Activated T-cell treated with anti-CD3 and anti-CD28 coated beads for 1 hour (primary cell): Measurements from ENCODE around the gene C19orf38.
"Not testable (repeated sequence)": the region's sequence is repeated elsewhere in the genome, so short reads cannot be mapped to it uniquely, and the experiment has no call there.

Source experiments
- DNase-seq: peaks from one replicate; pipeline ENCODE4 v3.0.0-alpha.2; 2020; ENCODE audit warnings: low read depth

Gene C19orf38

DNA sequence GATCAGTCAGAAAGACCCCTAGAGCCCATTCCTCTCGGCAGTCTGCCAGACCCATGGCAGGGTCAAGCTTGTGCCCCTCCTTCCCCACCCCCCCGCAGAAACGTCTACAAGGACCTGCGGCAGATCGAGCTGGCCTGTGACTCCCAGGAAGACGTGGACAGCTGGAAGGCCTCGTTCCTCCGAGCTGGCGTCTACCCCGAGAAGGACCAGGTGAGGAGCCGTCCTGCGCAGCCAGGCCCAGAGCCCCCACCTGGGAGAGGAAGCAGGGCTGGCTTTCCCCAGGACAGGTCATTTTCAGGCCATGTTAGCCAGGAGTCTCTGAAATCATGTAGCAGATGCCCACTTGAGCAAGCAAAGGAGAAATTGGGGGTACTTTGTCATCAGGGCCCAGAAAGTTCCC lies 24.5 kb upstream of the C19orf38 start:
- no peak for DNase-seq

DNA sequence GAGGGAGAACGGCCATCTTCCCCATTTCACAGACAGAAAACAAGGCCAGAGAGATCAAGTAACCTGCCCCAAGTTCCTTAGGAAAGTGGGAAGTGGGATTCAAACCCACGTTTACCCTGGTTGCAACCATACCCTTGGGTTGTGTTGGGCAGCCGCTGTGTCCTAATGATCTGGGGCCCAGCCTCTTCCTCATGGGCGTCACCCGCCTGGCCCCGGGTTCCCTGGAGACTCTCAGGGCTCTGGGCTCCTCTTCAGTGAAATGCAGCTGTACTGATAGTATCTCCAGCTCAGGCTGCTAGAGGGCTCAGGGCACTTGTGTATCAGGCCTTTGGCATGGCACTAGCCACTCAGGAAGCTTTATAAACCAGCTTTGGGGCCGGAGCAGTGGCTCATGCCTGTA lies 22.0 kb upstream of the C19orf38 start:
- DNase-seq, result no peak

DNA sequence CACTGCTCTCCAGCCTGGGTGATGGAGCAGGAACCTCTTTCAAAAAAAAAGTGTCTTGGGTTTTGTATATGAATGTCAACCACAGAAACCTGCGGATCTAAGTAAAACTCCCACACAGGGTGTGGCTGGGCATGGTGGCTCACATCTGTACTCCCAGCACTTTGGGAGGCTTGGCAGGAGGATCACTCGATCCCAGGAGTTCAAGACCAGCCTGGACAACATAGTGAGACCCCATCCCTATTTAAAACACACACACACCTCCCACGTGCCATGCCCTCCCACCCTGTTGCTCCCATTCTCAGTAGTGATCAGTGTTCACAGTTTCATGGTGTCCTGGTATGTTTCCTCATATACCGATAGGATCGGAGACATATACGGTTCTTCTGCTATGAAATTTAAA lies 21.4 kb upstream of the C19orf38 start:
- DNase-seq, result no peak

DNA sequence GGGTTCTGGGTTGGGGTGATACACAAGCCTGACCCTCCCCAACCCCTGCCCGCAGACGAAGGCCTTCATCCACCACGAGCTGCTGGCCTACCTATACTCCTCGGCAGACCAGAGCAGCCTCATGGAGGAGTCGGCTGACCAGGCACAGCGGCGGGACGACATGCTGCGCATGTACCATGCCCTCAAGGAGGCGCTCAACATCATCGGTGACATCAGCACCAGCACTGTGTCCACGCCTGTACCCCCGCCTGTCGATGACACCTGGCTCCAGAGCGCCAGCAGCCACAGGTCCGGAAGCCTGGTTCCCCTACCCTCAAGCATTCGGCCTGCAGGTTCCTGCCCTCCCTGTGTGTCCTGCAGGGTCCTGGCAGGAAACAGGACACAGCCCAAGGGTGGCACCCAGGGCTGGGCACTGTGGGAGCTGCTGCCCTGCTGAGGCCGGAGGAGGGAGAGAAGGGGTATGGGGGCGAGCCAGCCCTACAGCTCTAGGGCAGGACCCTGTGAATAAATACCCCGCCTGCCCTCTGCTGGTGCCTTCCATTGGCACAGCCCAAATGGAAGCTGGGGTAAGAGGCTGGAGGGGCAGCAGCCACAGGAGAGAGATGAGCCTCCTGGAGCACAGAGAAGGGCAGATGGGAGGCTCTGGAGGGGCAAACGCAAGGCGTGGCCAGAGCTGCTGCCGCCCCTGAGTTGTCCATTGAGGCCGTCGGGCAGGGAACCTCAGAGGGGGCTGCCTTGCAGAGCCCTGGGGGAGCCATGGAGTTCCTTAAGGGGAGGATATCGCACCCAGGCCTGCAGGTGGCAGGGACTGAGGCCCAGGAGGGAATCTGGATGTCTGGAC lies 19.0 kb upstream of the C19orf38 start:
- DNase-seq, result no peak

DNA sequence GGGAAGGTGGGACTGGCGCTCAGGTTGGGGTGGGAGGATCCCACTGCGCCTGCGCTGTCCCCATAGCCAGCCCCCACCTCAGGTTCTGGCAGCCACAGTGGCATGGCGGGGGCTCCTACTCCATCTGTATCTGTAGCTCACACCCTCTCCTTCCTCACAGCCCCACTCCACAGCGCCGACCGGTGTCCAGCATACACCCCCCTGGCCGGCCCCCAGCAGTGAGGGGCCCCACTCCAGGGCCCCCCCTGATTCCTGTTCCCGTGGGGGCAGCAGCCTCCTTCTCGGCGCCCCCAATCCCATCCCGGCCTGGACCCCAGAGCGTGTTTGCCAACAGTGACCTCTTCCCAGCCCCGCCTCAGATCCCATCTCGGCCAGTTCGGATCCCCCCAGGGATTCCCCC lies 18.2 kb upstream of the C19orf38 start:
- no peak for DNase-seq

DNA sequence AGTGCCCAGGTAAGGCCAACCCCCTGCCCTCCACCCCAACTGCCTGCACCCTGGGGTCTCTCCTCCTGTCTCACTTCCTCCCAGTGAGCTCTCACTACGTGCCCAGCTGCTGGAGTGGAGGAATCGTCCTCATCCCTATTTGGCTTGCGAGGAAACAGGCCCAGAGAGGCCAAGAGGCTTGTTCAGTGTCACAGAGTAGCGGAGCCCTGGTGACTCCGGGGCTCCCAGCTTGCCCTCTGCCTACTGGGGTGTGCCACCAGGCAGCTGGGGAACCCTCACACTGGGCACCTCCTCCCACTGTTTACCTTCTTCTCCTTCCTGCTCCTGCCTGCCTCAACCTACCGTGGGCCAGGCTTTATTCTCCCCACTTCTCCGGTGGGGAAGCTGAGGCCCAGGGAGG lies 17.8 kb upstream of the C19orf38 start:
- no peak for DNase-seq

DNA sequence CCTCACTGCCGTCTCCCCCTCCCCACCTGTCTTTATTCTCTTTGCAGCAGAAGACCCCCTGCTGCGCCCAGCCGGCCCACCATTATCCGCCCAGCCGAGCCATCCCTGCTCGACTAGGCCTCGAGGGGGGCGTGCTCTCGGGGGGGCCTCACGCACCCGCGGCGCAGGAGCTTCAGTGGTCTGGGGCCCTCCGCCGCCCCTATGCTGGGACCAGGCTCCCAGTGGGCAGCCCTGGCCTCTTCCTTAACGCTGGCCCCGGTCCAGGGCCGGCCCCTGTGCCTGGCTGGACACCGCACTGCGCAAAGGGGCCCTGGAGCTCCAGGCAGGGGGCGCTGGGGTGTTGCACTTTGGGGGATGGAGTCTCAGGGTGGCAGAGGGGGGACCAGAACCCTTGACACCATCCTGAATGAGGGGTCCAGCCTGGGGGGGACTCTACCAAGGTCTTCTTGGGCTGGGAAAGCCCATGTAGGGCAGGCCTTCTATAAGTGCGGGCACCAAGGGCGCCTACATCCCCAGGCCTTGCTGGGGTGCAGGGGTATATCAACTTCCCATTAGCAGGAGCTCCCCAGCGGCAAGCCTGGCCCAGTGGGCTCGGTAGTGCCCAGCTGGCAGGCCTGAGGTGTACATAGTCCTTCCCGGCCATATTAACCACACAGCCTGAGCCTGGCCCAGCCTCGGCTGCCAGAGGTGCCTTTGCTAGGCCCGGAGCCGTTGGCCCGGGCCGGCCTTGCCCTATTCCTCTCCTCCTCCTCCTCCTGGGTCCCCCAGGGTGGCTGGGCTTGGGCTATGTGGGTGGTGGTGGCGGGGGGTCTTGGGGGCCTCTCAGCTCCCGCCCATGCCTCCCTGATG lies 17.1 kb upstream of the C19orf38 start:
- DNase-seq, result no peak

DNA sequence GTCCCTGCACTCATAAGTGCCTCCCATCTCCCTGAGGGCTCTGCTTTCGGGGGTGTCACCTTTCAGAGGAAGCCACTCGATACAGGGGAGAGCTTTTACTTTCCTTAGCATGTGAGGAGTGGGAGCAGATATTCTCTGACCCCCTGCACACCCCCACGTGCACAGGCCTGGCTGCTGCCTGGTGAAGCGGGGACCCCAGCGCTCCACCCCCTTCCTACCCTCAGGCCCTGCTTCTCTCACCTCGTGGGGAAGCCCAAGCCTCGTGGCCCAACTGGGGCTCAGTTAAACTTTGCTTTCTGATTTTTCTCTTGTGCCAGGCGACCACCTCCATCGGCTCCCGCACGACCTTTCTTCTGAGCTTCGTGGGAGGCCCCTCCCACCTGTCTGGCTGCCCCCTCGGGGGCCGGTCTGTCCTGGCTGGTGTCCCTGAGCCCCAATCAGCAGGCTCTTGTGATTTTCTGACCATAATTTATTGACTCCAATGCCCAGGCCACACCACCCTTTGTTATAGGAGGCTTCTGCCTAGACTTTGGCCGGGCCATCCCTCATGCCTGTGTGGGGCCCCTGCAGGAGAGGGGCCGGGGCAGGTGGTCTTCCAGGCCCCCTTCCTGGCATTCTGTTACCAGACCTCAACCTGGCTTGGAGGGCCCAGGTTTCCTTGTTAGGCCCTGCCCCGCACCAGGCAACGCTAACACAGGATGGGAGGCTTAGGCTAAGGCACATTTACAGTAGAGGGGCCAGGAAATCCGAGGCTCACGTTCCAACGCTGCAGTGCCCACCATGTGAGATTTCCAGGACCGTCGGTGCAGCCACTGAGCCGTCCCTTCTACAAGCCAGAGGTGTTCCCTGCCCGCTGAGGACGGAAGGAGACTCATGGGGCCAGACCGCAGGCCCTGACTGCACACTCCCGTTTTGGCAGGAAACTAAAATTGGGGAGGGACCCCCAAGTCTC lies 16.0 kb upstream of the C19orf38 start:
- DNase-seq, result no peak

DNA sequence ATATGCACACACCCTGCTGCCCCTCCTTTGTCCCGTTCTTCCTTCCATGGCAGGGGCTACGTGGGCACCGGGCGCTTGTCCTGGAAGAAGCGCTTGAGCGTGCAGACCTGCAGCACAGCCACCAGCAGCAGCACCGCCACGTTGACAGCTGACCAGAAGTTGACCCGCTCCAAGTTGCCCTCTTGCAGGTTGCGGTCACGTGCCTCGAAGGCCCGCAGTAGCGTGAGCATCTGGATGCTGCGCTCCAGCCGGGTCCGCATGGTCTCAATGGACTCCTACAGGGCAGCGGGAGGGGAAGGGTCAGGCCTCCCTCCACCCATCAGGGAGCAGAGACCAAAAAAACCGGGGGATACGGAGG lies 15.3 kb upstream of the C19orf38 start:
- DNase-seq, result no peak

DNA sequence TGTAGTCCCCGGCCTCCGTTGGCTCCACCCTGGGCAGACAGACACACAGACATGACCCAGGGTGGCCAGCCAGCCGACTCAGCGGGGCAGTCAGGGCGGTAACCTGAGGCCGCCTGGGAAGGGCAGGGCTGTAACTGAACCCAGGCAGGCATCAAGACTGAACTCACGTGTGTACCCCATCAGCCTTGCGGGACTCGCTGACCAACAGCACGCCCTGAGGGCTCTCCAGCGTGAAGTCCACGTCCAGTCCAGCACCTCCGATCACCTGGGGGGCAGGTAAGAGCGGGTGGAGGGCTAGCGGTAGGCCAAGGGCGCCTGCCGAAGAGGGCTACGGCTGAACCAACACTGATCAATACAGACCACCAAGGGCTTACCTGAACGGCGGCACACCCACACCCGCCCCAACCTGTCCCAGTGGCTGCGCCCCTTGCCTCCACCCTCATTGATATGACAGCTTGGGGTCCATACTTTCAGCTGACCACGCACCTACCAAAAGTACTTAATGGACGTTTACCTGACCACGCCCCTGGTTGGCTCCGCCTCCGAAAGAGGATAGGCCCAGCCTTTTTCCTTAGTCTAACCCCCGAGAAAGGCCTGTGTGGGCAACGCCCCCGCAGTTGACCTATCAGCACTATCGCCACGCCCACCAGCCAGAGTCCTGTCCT lies 13.0 kb upstream of the C19orf38 start:
- no peak for DNase-seq

DNA sequence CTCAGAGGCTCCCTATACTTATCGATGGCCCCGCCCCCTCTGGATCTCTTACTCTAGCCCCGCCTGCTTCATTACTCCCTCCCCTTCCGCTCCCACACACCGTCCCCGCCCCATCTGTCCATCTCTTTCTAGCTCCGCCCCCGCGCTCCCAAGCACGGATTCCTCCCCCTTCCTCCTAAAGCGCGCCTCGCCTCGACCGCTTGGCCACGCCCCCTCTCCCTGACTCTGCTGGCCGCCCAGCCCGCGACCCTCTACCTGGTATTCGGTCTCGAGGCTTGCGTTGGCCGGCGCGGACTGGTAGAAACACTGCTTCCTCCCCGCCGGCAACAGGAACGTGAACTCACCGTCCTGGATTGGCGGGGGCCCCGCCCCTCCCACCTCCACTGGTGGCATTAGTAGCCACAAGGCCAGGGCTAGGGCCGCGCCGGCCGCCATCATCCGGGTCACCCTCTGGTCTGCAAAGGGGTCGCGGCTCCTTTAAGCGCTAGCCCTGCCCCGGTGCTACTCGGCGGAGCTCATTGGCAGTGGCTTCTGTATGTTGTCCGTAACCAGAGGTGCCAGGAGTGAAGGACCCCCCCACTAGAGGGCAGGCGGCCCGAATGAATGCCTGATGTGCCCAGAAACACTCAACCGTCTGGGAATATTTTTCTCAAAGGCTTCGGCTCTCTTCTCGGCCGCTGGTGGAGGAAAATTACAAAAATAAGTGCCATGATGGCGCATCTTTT lies 12.3 kb upstream of the C19orf38 start, which contains the start of gene TMED1:
TMED1 (minus strand) TSS at position 459 of the 725 bp plus-strand sequence; CDS start at position 438, 21 bp downstream.
- DNase-seq, result peak; percentile 88

DNA sequence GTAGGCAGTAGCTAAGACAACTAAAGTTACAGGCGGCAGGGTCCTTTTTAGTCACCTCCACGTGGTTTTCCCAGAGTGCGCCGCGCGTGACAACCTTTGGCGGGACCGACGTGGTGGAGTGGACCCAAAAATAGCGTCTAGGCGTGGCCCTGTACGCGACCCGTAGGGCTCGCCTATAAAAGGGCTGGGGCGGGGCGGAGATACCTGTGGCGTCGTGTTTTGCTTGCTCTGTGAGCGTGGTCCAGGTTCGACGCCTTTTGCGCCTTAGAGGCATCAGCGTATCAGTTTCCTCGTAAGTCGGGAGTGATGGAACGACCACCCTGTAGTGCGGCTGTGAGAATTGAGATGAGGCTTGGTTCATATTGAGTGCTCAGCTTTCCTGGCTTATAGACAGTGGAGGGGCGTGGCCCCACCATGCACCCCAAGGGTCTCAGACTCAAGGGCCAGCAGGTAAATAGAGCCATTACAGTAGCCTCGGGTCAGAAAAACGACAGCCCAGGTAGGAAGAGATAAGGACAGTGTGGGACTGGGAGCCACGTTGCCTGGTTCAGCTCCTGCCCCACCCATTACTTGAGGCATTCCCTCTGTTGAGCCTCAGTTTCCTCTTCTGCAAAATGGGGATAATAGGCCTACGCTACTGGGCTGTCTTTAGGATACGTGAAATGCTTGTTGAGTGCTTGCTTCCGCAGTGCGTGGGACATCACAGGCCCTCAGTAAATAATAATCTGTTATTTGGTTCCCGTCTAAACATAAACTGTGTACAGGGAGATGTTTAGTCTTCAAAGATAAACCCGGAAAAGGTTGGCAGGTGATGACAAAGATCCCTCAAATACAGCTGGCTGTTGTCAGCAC lies 11.5 kb upstream of the C19orf38 start:
- DNase-seq, result peak; percentile 62

DNA sequence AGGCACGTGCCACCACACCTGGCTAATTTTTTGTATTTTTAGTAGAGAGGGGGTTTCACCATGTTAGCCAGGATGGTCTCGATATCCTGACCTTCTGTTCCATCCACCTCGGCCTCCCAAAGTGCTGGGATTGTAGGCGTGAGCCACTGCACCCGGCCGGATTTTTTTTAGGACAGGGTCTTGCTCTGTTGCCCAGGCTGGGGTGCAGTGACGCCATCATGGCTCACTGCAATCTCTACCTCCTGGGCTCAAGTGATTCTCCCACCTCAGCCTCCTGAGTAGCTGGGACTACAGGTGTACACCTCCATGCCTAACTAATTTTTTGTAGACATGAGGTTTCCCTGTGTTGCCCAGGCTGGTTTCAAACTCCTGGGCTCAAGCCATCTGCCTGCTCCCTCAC lies 10.6 kb upstream of the C19orf38 start:
- not testable (repeated sequence) for DNase-seq

DNA sequence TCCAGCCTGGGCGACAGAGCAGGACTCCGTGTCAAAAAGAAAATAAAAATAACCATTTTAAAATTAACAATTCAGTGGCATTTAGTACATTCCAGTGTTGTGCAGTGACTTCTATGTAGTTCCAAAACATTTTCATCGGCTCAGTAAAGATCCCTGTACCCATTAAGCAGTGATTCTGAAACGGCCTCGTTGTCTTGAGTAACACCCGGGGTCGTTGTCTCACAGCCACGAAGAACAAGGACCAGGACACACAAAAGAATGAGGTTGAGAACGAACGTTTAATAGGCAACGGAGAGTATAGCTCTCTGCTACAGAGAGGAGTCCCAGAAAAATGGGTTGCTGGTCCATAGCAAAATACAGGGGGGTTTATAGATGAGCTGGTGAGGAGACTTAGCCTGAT lies 9.8 kb upstream of the C19orf38 start:
- no peak for DNase-seq

DNA sequence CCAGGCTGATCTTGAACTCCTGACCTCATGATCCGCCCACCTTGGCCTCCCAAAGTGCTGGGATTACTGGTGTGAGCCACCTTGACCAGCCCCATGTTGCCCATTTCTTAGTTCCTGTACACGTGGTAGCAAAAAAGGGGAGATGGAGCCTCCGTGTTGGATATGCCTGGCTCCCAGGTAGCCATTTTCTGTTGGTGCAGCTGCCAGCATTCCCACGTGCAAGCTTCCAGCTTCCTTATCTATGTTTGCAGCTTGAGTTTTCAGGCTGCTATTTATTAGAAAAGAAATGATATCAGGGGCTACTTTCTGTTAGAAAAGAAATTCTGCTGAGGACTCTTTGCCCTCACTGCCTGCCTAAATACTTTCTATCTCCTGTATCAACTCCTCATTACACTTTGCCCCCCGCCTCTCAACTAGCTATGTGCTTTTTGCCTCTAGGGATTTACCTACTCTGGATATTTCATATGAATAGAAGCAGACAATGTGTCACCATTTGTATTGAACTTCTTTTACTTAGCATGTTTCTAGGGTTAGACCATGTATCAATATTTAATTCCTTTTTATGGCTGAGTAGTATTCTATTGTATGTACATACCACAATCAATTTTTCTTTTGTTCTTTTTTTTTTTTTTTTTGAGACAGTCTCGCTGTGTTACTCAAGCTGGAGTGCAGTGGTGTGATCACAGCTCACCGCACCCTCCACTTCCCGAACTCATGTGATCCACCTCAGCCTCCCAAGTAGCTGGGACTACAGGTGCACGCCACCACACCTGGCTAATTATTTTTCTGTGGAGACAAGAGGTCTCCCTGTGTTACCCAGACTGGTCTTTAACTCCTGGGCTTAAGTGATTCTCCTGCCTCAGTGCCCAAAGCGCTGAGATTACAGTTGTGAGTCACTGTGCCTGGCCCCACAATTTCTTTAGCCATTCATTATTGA lies 8.8 kb upstream of the C19orf38 start:
- no peak for DNase-seq

DNA sequence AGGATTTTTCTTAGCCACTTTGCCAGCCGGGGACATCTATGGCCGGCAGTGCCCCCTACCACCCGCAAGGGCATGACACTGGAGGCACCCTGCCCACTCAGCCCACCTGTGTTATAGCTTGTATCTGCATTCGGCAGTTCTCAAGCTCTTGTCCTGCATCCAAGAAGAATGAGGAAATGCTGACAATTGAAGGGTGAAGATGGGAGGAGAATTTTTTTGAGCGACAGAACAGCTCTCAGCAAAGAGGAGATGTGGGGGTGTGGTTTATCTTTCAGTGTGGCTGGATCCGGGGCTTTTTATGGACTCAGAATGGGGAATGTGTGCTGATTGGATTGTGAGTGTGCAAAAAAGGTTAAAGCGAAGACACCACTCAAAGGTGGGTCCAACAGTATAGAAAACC lies 5.4 kb upstream of the C19orf38 start:
- no peak for DNase-seq

DNA sequence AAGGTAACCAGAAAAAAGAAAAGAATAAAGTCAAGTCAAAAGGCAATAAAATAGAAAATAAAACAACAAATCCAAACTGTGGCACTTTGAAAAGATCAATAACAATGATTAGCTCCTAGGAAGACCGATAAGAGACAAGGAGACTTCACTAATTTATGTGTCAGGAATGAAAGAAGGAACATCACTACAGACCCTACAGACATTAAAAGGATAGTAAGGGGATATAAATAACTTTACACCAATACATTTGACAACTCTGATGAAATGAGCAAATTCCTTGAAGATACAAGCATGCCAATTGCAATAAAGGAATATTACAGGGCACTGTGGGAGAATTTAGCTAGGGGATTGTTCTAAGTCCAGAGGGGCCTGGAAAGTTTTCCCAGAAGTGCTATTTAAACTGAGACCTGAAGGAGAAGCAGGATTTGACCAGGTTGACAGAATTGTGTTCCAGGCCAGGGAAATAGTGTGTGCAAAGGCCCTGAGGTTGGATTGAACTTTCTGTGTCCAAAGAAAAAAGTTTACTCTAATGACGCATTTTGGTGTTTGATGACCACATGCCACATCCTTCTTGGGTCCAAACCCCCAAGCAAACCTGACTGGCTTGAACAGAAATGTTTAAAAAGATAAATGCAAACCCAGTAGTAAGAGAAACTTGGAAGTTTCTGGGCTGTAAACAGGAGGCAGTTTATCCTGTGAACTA lies 1.6 kb upstream of the C19orf38 start:
- DNase-seq, result no peak

DNA sequence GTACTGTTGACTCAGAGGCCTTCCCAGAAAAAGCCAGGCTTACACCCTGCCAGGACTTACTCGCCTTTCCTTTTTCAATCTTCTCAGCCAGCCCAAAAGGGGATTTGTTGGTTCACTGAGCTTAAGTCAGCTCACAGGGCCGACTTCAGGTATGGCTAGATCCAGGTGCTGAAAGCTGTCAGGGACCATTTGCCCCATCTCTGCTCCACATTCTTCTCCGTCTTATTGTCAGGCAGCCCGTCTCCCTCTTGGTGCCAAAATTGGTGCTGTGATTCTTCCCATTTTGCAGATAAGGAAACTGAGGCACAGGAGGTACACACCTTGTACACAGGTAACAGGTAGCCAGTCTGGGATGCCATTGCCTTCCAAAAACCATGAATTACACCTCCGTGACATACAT lies 2.4 kb downstream of the C19orf38 start:
- DNase-seq, result no peak
